ENCODE results near the gene SLC43A3.

The SLC43A3 gene

DNA sequence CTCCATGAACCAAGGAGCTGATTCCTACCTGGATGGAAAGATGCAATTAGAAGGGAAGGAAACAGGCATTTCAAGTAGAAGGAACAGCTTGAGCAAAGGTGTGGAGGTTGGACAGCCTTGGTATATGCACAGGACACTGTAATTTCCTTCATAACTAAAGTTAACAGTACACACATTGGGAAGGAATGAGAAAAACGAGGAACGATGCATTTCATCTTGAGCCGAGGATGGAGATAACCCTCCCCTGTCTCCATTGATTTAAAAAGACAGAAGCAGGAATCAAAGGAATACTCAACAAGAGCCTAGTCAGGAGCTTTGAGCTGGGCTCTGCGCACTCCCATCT, 34.2 kb downstream of the SLC43A3 start:
- Mint-ChIP-seq H3K9me3 (no peaks in the 10 kb centered on the region), H3K27me3 (ENCODE audit: low read depth, poor library complexity) (peaks cover 28% of the 10 kb centered on the region), H3K4me3 (no peak overlapping the region), H3K4me1 (no peaks in the 10 kb centered on the region), H3K27ac (no peak overlapping the region), H3K36me3 (ENCODE audit: low read depth) (no peaks in the 10 kb centered on the region)
- DNase-seq = no peak
- TF ChIP-seq, protein P1, sequence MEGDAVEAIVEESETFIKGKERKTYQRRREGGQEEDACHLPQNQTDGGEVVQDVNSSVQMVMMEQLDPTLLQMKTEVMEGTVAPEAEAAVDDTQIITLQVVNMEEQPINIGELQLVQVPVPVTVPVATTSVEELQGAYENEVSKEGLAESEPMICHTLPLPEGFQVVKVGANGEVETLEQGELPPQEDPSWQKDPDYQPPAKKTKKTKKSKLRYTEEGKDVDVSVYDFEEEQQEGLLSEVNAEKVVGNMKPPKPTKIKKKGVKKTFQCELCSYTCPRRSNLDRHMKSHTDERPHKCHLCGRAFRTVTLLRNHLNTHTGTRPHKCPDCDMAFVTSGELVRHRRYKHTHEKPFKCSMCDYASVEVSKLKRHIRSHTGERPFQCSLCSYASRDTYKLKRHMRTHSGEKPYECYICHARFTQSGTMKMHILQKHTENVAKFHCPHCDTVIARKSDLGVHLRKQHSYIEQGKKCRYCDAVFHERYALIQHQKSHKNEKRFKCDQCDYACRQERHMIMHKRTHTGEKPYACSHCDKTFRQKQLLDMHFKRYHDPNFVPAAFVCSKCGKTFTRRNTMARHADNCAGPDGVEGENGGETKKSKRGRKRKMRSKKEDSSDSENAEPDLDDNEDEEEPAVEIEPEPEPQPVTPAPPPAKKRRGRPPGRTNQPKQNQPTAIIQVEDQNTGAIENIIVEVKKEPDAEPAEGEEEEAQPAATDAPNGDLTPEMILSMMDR (IDR thresholded peaks at IDR 0.05) = no peak

DNA sequence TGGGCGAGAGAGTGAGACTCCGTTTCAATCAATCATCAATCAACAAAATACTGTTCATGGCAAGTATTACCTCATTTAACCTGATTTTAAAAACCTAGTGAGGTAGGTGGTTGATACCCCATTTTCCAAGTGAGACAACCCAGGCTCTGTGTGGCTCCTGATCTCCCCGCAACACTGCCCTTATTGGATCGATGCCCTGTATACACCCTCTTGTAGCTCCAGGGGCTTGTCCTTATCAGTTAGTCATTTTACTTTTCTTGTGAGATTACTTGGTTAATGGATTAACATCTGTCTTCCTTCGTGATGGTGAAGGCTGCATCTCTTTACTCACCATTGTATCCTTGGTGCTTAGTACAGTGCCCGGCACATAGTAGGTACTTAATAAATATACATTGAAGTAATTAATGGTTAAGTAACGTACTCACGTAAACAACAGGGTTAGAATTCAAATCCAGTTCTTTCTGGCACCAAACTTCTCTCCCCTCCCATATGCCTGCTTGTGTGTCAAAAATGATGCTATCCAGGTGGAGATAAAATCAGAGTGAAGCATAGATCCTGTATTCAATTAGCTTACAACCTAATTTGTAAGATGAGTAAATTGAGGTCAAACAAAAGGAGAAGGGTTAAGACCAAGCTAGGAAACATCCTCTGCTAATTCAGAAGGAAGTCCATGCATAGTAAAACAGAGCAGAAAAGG, 34.7 kb downstream of the SLC43A3 start:
- no peak overlapping the region for H3K4me3 Mint-ChIP-seq
- H3K4me1 Mint-ChIP-seq = peaks cover under 1% of the 10 kb centered on the region
- no peak for DNase-seq
- H3K36me3 Mint-ChIP-seq (ENCODE audit: low read depth) = no peaks in the 10 kb centered on the region
- TF ChIP-seq, protein P1 (IDR thresholded peaks at IDR 0.05) = no peak
- no peak overlapping the region for H3K27ac Mint-ChIP-seq
- no peaks in the 10 kb centered on the region for H3K9me3 Mint-ChIP-seq
- H3K27me3 Mint-ChIP-seq (ENCODE audit: low read depth, poor library complexity) = peaks cover 29% of the 10 kb centered on the region

DNA sequence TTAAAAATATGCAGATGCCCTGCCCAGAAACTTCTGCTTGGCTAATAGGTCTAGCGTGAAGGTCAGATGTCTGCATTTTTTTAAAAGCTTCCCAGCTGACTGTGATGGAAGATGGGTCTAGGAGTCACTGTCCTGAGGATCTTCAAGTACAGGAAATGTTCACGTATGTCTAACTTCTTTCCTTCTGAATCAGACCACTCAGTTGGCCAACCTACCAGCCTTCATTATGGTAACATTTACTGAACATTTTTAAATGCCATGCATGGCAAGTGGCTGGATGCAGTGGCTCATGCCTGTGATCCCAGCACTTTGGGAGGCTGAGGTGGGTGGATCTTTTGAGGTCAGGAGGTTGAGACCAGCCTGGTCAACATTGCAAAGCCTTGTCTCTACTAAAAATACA, 35.4 kb downstream of the SLC43A3 start:
- no peaks in the 10 kb centered on the region for H3K9me3 Mint-ChIP-seq
- H3K4me3 Mint-ChIP-seq = no peak overlapping the region
- H3K27me3 Mint-ChIP-seq (ENCODE audit: low read depth, poor library complexity) = peaks cover 32% of the 10 kb centered on the region
- peaks cover 7% of the 10 kb centered on the region for H3K4me1 Mint-ChIP-seq
- H3K36me3 Mint-ChIP-seq (ENCODE audit: low read depth) = no peaks in the 10 kb centered on the region
- no peak for DNase-seq
- TF ChIP-seq, protein P1 (IDR thresholded peaks at IDR 0.05) = no peak
- H3K27ac Mint-ChIP-seq = no peak overlapping the region

DNA sequence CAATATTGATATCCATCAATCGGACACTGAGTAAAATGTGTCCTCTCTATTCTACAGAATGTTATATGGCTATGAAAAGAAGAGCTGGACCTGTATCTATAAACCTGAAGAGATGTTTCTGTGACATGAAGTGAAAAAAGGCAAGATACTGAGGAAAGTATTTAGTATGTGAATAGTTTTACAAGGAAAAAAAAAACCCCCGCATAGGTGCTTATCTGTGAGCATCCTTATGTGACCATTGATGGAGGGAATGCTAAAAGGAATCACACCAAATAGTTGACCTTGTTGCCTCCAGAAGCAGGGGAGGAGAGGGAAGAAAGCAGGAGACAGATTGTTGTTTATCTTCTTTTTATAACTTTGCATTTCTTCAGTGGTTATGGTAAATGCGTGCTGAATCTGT, 35.8 kb downstream of the SLC43A3 start:
- no peak overlapping the region for H3K27ac Mint-ChIP-seq
- TF ChIP-seq, protein P1 (IDR thresholded peaks at IDR 0.05) = no peak
- no peaks in the 10 kb centered on the region for H3K9me3 Mint-ChIP-seq
- H3K36me3 Mint-ChIP-seq (ENCODE audit: low read depth) = no peaks in the 10 kb centered on the region
- H3K27me3 Mint-ChIP-seq (ENCODE audit: low read depth, poor library complexity) = peaks cover 32% of the 10 kb centered on the region
- H3K4me1 Mint-ChIP-seq = peaks cover 11% of the 10 kb centered on the region
- no peak for DNase-seq
- no peak overlapping the region for H3K4me3 Mint-ChIP-seq

DNA sequence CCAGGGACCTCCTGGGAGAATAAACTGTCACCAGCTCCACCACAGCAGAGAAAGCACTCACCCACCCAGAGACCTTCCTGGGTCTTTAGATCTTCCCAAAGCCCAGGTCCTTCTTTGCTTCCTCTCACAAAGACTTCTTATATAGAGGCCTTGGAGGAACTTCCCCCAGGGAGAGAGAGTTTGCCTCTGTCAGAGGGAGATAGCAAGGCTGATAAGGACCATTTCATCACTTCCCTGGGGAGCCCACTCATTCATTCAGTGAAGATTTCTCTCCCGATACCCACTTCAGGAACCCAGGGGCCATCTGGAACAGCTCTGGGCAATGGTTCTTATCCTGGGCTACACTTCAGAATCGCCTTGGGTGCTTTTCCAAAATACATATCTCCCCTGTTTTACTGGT, 36.4 kb downstream of the SLC43A3 start, which contains the start of gene PRG2:
Gene PRG2, minus strand, starts transcription at position 116 of the 400 bp plus-strand sequence. CDS start 706 bp downstream, outside the sequence.
- Mint-ChIP-seq H3K27ac (no peak within 1 kb of the TSS), H3K36me3 (ENCODE audit: low read depth) (no peaks in the 10 kb centered on the region), H3K9me3 (no peaks in the 10 kb centered on the region), H3K4me1 (peaks cover 17% of the 10 kb centered on the region), H3K4me3 (no peak within 1 kb of the TSS), H3K27me3 (ENCODE audit: low read depth, poor library complexity) (peaks cover 33% of the 10 kb centered on the region)
- TF ChIP-seq, protein P1 (IDR thresholded peaks at IDR 0.05) = no peak
- no peak for DNase-seq
